Gastroesophageal sphincter (tissue), 4 donors: ENCODE measurements around the gene PTPRG. TPM values are rescaled to one million over a fixed set of nuclear protein-coding genes. Genes with fewer than 3 reads are reported as not detected.

Experiments used
- ATAC-seq: fragments of 150-250 bp; one replicate; pipeline ENCODE4 v1.9.1; 2016; ENCODE audit warnings: mild to moderate bottlenecking, moderate library complexity
- H3K27ac ChIP-seq, 4 donors: fragments of 200-600 bp; sonication (generic) in 3 of 4; 1 replicate in 3 of 4; 2 replicates in 1 of 4; pipeline ENCODE4 v1.5.1; 2016 to 2019
- H3K27me3 ChIP-seq: fragments of 200-600 bp; sonication (generic); one replicate; pipeline ENCODE4 v1.5.1; 2019
- H3K36me3 ChIP-seq, 2 donors: fragments of 200-600 bp; sonication (generic); one replicate each; pipeline ENCODE4 v1.5.1; 2019; ENCODE audit warnings: control low read depth in 1 of 2
- H3K4me1 ChIP-seq, 3 donors: fragments of 200-600 bp; sonication (generic); 1 replicate in 2 of 3; 2 replicates in 1 of 3; pipeline ENCODE4 v1.5.1; 2016 to 2019; ENCODE audit warnings: control low read depth in 2 of 3
- H3K4me3 ChIP-seq, 2 donors: fragments of 200-600 bp; sonication (generic); one replicate each; pipeline ENCODE4 v1.5.1; 2019; ENCODE audit warnings: mild to moderate bottlenecking in 1 of 2, moderate library complexity in 1 of 2
- H3K9me3 ChIP-seq, 3 donors: fragments of 200-600 bp; sonication (generic); one replicate each; pipeline ENCODE4 v1.5.1; 2017 to 2019; ENCODE audit warnings: control low read depth in 2 of 3
- CTCF ChIP-seq, 4 experiments: fragments of 200-600 bp in 2 of 4; fragments of 450-650 bp in 2 of 4; sonication (generic) in 1 of 4; IDR thresholded peaks; one replicate each; pipeline ENCODE4 v1.5.1; 2017 to 2019; ENCODE audit warnings: antibody characterized with exemption in 4 of 4, mild to moderate bottlenecking in 2 of 4, moderate library complexity in 2 of 4
- EP300 ChIP-seq: sonication (generic); formaldehyde crosslinking; IDR thresholded peaks from one replicate; pipeline ENCODE4 v1.6.1; 2017; ENCODE audit warnings: antibody characterized with exemption, mild to moderate bottlenecking
- POLR2A ChIP-seq, 2 donors: fragments of 450-650 bp; IDR thresholded peaks; one replicate each; pipeline ENCODE4 v1.6.1; 2017; ENCODE audit warnings: antibody characterized with exemption in 2 of 2, mild to moderate bottlenecking in 2 of 2, moderate library complexity in 1 of 2
- POLR2AphosphoS5 ChIP-seq: sonication (generic); formaldehyde crosslinking; IDR thresholded peaks from one replicate; pipeline ENCODE4 v1.6.1; 2017; ENCODE audit warnings: antibody characterized with exemption
- WGBS, 2 donors: methylation state at CpG; one replicate each; pipeline ENCODE4 v1.1.5; 2018; ENCODE audit warnings: low coverage in 1 of 2; 5-methylcytosine and 5-hydroxymethylcytosine counted together
- total RNA-seq, 4 donors: library from RNA; depleted of rRNA; stranded (reverse); fragments of >200 nt; gene quantifications; one replicate each; pipeline ENCODE4 v1.1.0, GENCODE V29; 2016

PTPRG gene
- total RNA-seq, 4 donors from 2014 or later = 48.7 to 81.9 (median 52.8) TPM

GRCh38 chr3:62289922-62290321 is 728.6 kb downstream of the PTPRG start:
- WGBS, 2 donors = 89 to 100% methylated on average over 2 of the region's 2 CpGs
- no peaks in the 10 kb centered on the region for H3K27me3 ChIP-seq
- H3K36me3 ChIP-seq = peaks cover 0 to 24% of the 10 kb centered on the region in 2 donors
- H3K27ac ChIP-seq = no peak overlapping the region
- no peaks in the 10 kb centered on the region for H3K9me3 ChIP-seq
- H3K4me3 ChIP-seq = no peak overlapping the region
- TF ChIP-seq CTCF (IDR thresholded peaks at IDR 0.05) (no peak), EP300 (no peak), POLR2A (IDR thresholded peaks at IDR 0.05) (no peak), POLR2AphosphoS5 (no peak)
- ATAC-seq = no peak
- H3K4me1 ChIP-seq = no peaks in the 10 kb centered on the region

- Histone ChIP-seq H3K4me1 (no peaks in the 10 kb centered on the region), H3K36me3 (peaks cover 0 to 26% of the 10 kb centered on the region in 2 donors), H3K27me3 (no peaks in the 10 kb centered on the region), H3K27ac (no peak overlapping the region), H3K4me3 (no peak overlapping the region), H3K9me3 (no peaks in the 10 kb centered on the region)
- TF ChIP-seq POLR2AphosphoS5 = no peak
- ATAC-seq = no peak
- WGBS, 2 donors = 91 to 94% methylated on average over 2 of the region's 2 CpGs
These were observed 731.8 kb downstream of the PTPRG start for GRCh38 chr3:62293051-62293780.

GRCh38 chr3:62295571-62295970 is 734.2 kb downstream of the PTPRG start:
- no peaks in the 10 kb centered on the region for H3K9me3 ChIP-seq
- no peak overlapping the region for H3K27ac ChIP-seq
- peaks cover 0 to 27% of the 10 kb centered on the region in 2 donors for H3K36me3 ChIP-seq
- no peak for ATAC-seq
- H3K4me3 ChIP-seq = no peak overlapping the region
- no peaks in the 10 kb centered on the region for H3K27me3 ChIP-seq
- 86 to 100% methylated on average over 2 of the region's 2 CpGs for WGBS, 2 donors
- H3K4me1 ChIP-seq = no peaks in the 10 kb centered on the region
- no peak for TF ChIP-seq POLR2A (IDR thresholded peaks at IDR 0.05)
- TF ChIP-seq EP300 = no peak
- no peak for TF ChIP-seq CTCF (IDR thresholded peaks at IDR 0.05)
- TF ChIP-seq POLR2AphosphoS5 = no peak

- Histone ChIP-seq H3K27me3 (no peaks in the 10 kb centered on the region), H3K4me3 (no peak overlapping the region), H3K9me3 (peaks cover 0 to 17% (median 0%) of the 10 kb centered on the region in 3 donors), H3K36me3 (peaks cover 0 to 4% of the 10 kb centered on the region in 2 donors), H3K4me1 (no peaks in the 10 kb centered on the region), H3K27ac (no peak overlapping the region)
- no peak for TF ChIP-seq POLR2AphosphoS5
- no peak for TF ChIP-seq POLR2A (IDR thresholded peaks at IDR 0.05)
- TF ChIP-seq CTCF (IDR thresholded peaks at IDR 0.05) = no peak
- no peak for TF ChIP-seq EP300
- ATAC-seq = no peak
- 93 to 94% methylated on average over 3 of the region's 3 CpGs for WGBS, 2 donors
These were observed 739.2 kb downstream of the PTPRG start for GRCh38 chr3:62300617-62301016.

- no peak for ATAC-seq
- H3K9me3 ChIP-seq = no peaks in the 10 kb centered on the region
- TF ChIP-seq EP300 = no peak
- no peak for TF ChIP-seq POLR2AphosphoS5
- TF ChIP-seq POLR2A (IDR thresholded peaks at IDR 0.05) = no peak
- no peak for TF ChIP-seq CTCF (IDR thresholded peaks at IDR 0.05)
- H3K27ac ChIP-seq = no peak overlapping the region
- no peaks in the 10 kb centered on the region for H3K4me1 ChIP-seq
- H3K4me3 ChIP-seq = no peak overlapping the region
- 18 to 28% methylated on average over 1 of the region's 1 CpG for WGBS, 2 donors
- H3K36me3 ChIP-seq = no peaks in the 10 kb centered on the region
- H3K27me3 ChIP-seq = no peaks in the 10 kb centered on the region
These were observed 750.8 kb downstream of the PTPRG start for GRCh38 chr3:62312201-62312600.
